ENCODE results near the gene ITIH1. TPM values are rescaled to one million over a fixed set of nuclear protein-coding genes. Genes with fewer than 3 reads are reported as not detected.

The ITIH1 gene
- total RNA-seq, 1 experiment from 2014 or later = not detected

DNA sequence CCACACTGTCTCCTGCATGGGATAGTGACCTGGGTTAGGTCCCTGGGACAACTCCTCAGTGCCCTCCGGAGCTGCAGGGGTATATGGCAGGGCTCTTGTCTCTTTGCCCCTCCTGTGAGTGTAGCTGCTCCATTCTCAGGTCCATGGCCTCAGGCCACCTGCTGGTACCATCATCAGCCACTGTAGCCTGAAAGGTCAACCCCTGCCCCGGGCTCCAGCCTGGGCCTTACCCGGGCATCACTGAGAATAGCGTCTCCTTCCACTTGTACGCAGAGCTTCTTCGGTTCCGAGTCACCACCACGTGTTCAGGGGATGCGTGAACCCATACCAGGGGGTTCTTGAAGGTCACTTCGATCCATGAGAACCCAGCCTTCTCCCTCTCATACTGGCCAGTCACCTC is 39.3 kb downstream of the ITIH1 start:
- no peak overlapping the region for H3K4me2 ChIP-seq (ENCODE audit: insufficient read depth, insufficient read length, low read length)
- H4K8ac ChIP-seq (replicated peaks; ENCODE audit: insufficient read length, low read depth, low read length) = no peak overlapping the region
- H3K79me2 ChIP-seq (ENCODE audit: insufficient read depth, low read length) = no peaks in the 10 kb centered on the region
- H2BK15ac ChIP-seq (ENCODE audit: low read depth, low read length) = no peak overlapping the region
- H2BK20ac ChIP-seq (ENCODE audit: low read depth, low read length, poor library complexity, severe bottlenecking) = no peak overlapping the region
- peaks cover 2% of the 10 kb centered on the region; the same call in 1 of the 2 replicates for H3K27me3 Mint-ChIP-seq (ENCODE audit: low read depth)
- no peaks in the 10 kb centered on the region for H3K23me2 ChIP-seq (ENCODE audit: insufficient read length, low read depth, low read length, poor library complexity, severe bottlenecking)
- H3K56ac ChIP-seq (ENCODE audit: insufficient read length, low read depth, low read length) = no peak overlapping the region
- H3K36me3 Mint-ChIP-seq (ENCODE audit: insufficient read depth in 1 of 3, low read depth in 3 of 3) = no peaks in the 10 kb centered on the region; a peak in 1 of 7 replicates
- no peak overlapping the region for H4K5ac ChIP-seq (ENCODE audit: insufficient read length, low read depth, low read length)
- H3K79me1 ChIP-seq (ENCODE audit: insufficient read depth, low read depth, low read length, poor library complexity, severe bottlenecking) = no peaks in the 10 kb centered on the region
- H3K4me1 Mint-ChIP-seq = peaks cover 12 to 14% of the 10 kb centered on the region in 2 experiments
- no peak overlapping the region for H2AK5ac ChIP-seq (ENCODE audit: insufficient read length, low read length)
- peak overlapping the region in 1 of 3 experiments; percentile 82; a peak in 1 of 7 replicates for H3K27ac Mint-ChIP-seq
- H3K9ac ChIP-seq (ENCODE audit: extremely low read depth, insufficient read length, low read length) = no peak overlapping the region
- TF ChIP-seq CTCF (conservative IDR thresholded peaks at IDR 0.05) = no peak
- no peak overlapping the region for H2AFZ ChIP-seq (ENCODE audit: low read length)
- no peak overlapping the region for H3K4ac ChIP-seq (ENCODE audit: low read depth, low read length)
- 0 out of 2 replicates have a peak, but pooled peaks cover 4% of the 10 kb centered on the region for H3K4me1 ChIP-seq (ENCODE audit: insufficient read depth, low read length)
- no peak for DNase-seq
- H3K9me3 ChIP-seq (ENCODE audit: control insufficient read depth, low read depth, low read length) = no peaks in the 10 kb centered on the region
- H3K14ac ChIP-seq (ENCODE audit: insufficient read depth, low read length) = no peak overlapping the region
- H2BK120ac ChIP-seq (ENCODE audit: low read depth, low read length, poor library complexity, severe bottlenecking) = no peak overlapping the region
- H2BK12ac ChIP-seq (ENCODE audit: insufficient read length, low read depth, low read length) = no peak overlapping the region
- H4K91ac ChIP-seq (ENCODE audit: insufficient read length, low read depth, low read length) = no peak overlapping the region
- no peaks in the 10 kb centered on the region for H3K9me3 Mint-ChIP-seq
- no peak overlapping the region for H2BK5ac ChIP-seq (ENCODE audit: insufficient read length, low read length)
- no peaks in the 10 kb centered on the region for H3K27me3 ChIP-seq (ENCODE audit: insufficient read depth, low read length)
- no peak overlapping the region for H3K4me3 Mint-ChIP-seq
- no peak overlapping the region for H3K23ac ChIP-seq (ENCODE audit: insufficient read length, low read depth, low read length)
- H3T11ph ChIP-seq (ENCODE audit: low read length) = no peak overlapping the region
- H3K18ac ChIP-seq (ENCODE audit: insufficient read length, low read depth, low read length) = no peak overlapping the region
- WGBS (ENCODE audit: extremely low coverage, insufficient read length, low lambda C conversion rate) = no CpG with 5 or more reads among the region's 10 CpGs
- H3K27ac ChIP-seq (ENCODE audit: insufficient read length, low read depth, low read length) = no peak overlapping the region
- H4K20me1 ChIP-seq (ENCODE audit: control insufficient read depth, insufficient read depth, insufficient read length) = no peaks in the 10 kb centered on the region
